Subcutaneous preadipocyte (primary cell): ENCODE results near the gene CFAP69. TPM values are rescaled to one million over a fixed set of nuclear protein-coding genes. Genes with fewer than 3 reads are reported as not detected.

ENCODE experiments used
- small RNA-seq: library from RNA; depleted of rRNA; stranded (forward); fragments of <200 nt; gene quantifications from one replicate; pipeline ENCODE3, GENCODE V24; 2012
- total RNA-seq: library from RNA; depleted of rRNA; stranded (reverse); fragments of >200 nt; gene quantifications from 2 replicates; pipeline ENCODE4 v1.2.3, GENCODE V29; 2012

The CFAP69 gene
- 7.7 and 8.8 TPM in 2 replicates for total RNA-seq

GRCh38 chr7:90244909-90245851, at the start of gene CFAP69:
Gene CFAP69 (plus strand): TSS chr7:90245174. CDS start chr7:90245425, 251 bp downstream.

GRCh38 chr7:90211391-90212148, 33.4 kb upstream of the CFAP69 start, which contains the start of gene STEAP2:
Gene STEAP2 (plus strand): TSS chr7:90211740. CDS start chr7:90225083, 13,343 bp downstream.

DNA sequence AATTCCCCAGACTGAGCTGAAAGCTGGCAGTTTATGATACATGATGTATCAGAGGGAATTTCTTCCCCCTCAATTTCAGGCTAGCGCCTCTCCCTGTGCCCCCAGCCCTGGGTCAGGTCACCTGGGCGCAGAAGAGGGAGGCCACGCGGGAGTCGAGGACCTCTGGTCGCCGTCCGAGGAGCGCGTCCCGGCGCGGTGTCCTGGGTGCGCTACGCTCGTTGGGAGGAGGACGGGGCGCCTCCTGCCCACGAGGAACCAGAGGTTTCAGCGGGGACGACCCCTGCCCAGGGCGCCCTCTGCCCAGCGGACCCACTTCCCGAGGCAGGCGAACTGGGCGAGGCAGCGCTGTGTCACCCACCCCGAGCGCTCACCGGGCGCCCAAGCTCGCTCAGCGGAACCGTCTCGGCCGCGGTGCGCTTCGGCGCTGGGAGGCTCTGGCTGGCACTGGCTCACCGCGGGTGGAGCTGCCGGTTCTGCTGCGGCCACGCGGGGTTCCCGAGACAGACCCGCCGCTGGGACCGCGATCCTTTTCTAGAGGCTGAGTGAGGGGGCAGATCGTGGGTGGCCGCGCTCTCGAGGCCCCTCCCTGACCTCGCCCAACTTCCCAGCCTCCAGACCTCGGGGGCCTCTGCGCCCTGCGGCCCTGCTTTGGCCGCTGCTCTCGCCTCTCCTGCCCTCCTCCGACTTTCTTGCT, 76.0 kb downstream of the CFAP69 start, which contains the start of gene FAM237B:
Gene FAM237B (minus strand): TSS at position 504 of the 694 bp plus-strand sequence. CDS start 1,556 bp downstream, outside the sequence.

GRCh38 chr7:90346336-90347125, 101.6 kb downstream of the CFAP69 start, which contains the start of gene GTPBP10:
Gene GTPBP10 (plus strand): TSS chr7:90346716. CDS start chr7:90346742, 26 bp downstream.

Small RNA genes within 50 kb of the gene (small RNA-seq; reads per million reads assigned to genes)
- not detected for gene RF00019

Other genes with a start within 250 kb of the CFAP69 start
- 83.1 and 152 TPM in 2 replicates for gene STEAP1, start 90.7 kb upstream of the CFAP69 start, total RNA-seq
- 17.3 and 23.5 TPM in 2 replicates for gene STEAP2, start 33.4 kb upstream of the CFAP69 start, total RNA-seq
- gene FAM237B, start 76.1 kb downstream of the CFAP69 start, total RNA-seq = under 0.01 and 0.20 TPM in 2 replicates
- gene GTPBP10, start 101.5 kb downstream of the CFAP69 start, total RNA-seq = 12.5 and 15.4 TPM in 2 replicates
- gene CLDN12, start 158.3 kb downstream of the CFAP69 start, total RNA-seq = 32.0 and 40.1 TPM in 2 replicates
- gene PTTG1IP2, start 224.5 kb downstream of the CFAP69 start, total RNA-seq = not detected in 2 replicates